ENCODE results near the gene CBLB.
"Not testable (repeated sequence)": the region's sequence is repeated elsewhere in the genome, so short reads cannot be mapped to it uniquely, and the experiment has no call there.

Gene CBLB

GRCh38 chr3:105844704-105845103 is 24.1 kb downstream of the CBLB start:
- no peak for DNase-seq

DNA sequence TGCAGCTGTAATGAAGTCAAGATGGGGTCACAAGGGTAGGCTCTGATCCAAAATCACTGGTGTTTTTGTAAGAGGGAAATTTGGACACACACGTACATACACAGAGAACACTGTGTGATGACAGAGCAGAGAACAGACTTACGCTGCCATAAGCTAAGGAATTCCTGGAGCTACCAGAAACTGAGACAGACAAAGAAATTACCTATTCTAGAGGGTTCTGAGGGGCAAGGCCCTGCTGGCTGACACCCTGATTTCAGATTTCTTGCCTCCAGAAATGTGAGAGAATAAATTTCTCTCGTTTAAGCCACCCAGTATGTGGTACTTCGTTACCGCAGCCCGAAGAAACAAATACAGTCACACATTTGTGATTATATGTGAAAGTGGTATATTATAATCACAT is 24.8 kb downstream of the CBLB start:
- no peak for DNase-seq

GRCh38 chr3:105842943-105843342 is 25.9 kb downstream of the CBLB start:
- no peak for DNase-seq

DNA sequence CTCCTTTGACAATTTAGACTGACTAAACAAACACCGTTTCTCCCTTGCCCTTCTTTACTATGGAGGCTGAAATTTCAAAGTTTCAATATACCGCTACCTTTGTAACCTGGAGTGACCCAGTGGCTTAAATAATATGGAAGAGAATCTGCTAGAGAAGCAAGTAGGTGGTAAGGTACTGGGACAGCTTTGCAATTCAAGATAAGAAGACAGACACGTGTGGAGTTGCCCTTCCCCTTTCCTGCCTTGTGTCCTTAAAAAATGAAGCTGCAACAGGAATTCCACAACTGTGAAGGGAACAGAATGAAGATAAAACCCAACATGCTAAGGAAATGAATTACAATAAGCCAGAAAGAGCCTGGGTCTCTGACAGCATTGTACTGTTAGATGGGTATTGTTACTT is 26.4 kb downstream of the CBLB start:
- DNase-seq: no peak

GRCh38 chr3:105837947-105838346 is 30.9 kb downstream of the CBLB start:
- no peak for DNase-seq

DNA sequence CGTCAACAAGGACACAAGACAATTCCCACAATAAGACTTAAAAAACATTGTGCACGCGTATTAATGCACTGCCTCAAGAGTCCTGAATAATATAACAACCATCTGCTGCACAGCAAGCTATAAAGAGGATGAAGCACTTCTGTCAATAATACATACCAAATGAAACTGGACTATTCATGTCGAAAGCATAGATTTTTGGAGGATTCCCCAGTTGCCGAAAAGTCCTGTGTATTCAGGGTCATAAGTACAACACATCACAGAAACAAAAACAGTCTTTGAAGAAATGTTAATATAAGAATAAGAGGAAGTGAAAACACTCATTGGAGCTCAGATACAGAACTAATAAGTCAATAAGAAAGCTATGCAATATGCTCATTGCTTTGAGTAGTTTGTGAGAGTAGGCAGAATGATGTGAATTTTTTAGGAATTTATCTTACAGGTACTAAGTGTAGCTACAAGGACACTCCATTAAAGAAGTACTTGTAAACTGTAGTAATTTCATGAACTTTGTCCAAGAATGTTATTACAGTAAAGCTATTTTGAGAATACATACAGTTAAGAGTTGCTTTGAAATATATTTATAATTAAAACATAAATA is 31.6 kb downstream of the CBLB start:
- peak; percentile 61 for DNase-seq

GRCh38 chr3:105836533-105836932 is 32.3 kb downstream of the CBLB start:
- no peak for DNase-seq

DNA sequence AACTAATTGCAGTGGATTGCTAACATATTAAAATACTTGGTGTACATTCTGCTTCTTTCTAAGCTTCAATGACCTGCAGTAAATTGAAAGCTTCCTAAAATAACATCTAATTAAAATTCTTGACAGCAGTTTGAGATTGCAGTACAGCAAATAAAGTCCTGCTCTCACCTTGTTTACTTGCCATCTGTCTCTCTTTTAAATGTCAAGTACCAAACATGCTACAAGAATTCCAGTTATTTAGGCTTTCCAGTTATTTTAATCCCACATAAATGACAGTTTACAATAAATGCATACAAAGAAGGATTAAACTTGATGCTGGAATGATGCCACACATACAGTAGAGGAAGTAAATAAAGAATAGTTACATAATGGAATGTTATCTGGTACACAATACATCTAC is 33.2 kb downstream of the CBLB start:
- DNase-seq: peak; percentile 30

GRCh38 chr3:105834768-105835167 is 34.0 kb downstream of the CBLB start:
- DNase-seq: no peak

DNA sequence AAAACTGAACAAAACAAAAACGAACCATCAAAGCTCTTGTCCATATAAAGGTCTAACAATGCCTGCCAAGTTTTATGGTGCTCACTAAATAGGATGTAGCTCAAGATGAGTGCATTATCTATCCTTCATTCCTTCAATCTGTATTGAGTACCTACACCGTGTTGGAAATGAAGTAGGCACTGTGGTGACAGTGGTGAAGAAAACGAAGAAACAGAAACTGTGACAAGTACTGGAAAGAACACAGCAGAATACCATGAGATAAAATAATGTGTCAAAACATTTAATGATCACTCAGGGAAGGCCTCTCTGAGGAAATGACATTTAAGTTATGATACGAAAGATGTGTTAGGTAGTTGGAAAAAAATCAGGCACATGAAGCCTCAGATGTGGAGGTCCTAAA is 36.2 kb downstream of the CBLB start:
- no peak for DNase-seq

- no peak for DNase-seq
Measured at GRCh38 chr3:105830836-105831235, 38.0 kb downstream of the CBLB start.

DNA sequence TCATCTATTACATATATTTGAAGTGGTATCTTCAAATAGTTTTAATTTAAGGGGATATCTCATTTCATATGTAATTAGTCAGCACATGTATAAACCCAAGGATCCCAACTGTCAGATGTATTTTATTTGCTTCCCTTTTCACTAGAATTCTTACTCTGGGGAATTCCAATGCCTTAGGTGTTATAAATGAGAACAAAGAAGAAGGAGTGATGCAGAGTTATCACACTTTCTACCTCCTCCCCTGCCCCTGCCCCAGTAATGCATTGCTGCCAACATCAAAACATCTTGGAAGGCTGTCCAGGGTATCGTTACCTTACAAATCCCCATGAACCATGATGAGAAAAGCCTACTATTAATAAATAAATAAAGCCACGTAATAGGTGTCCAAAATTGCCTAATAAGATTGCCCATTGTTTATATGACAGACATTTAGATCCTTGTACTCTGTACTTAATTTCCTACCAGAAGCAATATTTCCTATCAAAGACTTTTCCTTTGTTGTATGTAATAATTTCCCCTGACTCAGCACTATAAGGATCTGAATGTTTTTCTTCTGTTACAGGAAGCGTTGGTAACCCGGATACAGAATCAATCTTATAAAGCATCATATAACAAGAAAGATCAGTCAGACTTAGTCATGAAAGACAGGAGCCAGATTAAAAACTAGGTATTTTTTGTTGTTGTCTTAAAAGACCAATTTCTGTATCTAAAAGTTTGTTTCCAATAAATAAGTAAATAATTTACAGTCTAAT is 38.8 kb downstream of the CBLB start:
- DNase-seq: no peak

GRCh38 chr3:105829229-105829628 is 39.6 kb downstream of the CBLB start:
- no peak for DNase-seq

- DNase-seq: no peak
Measured at GRCh38 chr3:105828703-105829102, 40.1 kb downstream of the CBLB start.

- no peak for DNase-seq
Measured at GRCh38 chr3:105827959-105828358, 40.9 kb downstream of the CBLB start.

DNA sequence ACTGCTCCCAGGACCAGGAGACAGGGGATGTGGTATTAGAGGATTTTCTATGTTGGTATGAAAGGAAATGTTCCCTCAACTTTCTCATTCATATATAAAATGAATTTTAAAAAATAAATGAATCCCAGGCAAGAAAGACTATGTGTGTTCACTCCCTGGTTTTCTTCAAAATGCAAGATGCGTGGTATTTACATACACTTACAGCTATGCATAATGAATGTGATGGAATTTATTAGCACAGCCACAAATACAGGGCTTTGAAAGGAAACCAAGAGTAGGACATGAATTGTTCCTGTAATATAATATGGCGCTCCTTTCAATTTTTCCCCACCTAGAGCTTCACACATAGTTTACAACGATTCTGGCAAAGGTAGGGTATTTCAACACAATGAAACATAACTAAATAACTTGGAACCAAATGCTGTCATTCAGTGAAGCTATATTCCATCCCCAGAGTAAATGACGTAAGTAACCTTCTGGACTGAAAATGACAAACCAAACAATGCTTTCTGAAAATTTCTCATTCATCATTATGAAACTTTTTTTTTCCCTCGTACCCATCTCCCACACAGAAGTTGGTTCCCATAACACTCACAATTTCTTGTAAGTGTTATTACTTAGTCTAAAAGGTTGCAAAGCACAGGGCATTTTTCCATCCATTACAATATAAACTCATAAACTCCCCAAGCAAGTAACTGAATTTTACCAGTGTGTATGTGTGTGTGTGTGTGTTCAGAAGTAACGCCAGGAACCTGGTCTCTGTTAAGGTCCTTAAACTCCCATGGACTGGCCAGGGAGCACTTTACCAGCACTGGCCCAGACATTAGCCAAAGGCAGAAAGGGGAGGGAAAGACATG is 41.8 kb downstream of the CBLB start:
- no peak for DNase-seq

- DNase-seq: no peak
Measured at GRCh38 chr3:105824129-105824528, 44.7 kb downstream of the CBLB start.

GRCh38 chr3:105823149-105823867 is 45.5 kb downstream of the CBLB start:
- DNase-seq: no peak

DNA sequence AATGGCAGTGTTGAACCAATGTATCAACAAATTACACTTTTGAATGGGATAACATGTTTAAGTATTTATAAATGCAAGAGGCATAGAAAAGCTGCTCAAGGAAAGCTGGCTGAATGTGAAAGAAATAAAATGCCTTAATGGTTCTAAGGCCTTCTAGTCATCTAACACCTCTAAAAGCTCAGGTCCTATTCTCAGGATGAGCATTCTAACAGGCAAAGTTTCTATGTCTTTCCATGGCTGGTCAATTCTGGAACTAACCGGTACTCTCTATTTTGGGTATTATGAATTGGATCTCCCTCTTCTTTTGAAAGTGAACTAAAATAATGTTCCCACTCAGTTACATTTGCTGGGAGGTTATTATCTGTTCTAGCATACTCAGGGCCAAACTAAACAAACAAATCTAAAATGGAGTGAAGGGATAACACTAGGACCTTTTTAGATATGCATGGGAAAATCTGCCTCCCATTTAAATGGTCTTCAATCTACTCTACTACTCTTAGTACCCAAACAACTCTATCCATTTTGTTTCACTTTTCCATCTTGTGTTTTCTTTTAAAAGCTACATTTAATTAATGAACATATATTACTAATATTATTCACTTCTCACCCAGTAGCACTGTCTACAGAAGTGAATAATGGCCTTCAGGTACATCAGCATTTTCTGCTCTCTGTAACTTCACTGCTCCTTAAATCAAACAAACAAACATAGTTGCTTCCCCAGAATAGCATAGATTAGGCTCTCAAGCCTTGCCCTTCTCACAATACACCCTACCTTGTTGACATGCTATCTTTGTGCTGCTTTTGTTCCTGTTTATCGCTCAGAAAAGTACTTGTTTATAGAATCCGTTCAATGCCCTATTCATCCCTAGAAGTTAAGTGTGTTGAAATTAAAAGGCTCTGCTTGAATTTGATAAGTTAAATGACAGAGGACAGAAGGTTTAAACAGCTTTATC is 46.4 kb downstream of the CBLB start:
- DNase-seq: no peak

- DNase-seq: no peak
Measured at GRCh38 chr3:105821433-105821832, 47.4 kb downstream of the CBLB start.

- DNase-seq: peak; percentile 11
Measured at GRCh38 chr3:105816833-105817232, 52.0 kb downstream of the CBLB start.

DNA sequence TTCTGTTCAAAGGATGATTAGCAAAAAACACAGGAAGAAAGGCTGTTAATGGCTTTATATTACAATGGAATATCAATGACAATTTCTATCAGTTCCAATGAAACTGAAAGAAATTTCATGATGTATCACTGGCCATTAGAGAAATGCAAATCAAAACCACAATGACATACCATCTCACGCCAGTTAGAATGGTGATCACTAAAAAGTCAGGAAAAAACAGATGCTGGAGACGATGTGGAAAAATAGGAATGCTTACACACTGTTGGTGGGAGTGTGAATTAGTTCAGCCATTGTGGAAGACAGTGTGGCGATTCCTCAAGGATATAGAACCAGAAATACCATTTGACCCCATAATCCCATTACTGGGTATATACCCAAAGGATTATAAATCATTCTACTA is 53.5 kb downstream of the CBLB start:
- DNase-seq: not testable (repeated sequence)
